ENCODE results near the gene CBLB.

Gene CBLB

GRCh38 chr3:105868742-105869530, at the start of gene CBLB:
Gene CBLB, minus strand, starts transcription at chr3:105869012. Its CDS starts 1,435 bp downstream, at chr3:105867577.
- TF ChIP-seq ZNF274 (IDR thresholded peaks at IDR 0.05; ENCODE audit: low read depth, low read length) = no peak
- peak within 1 kb of the TSS; percentile 84 for H3K4me3 ChIP-seq (ENCODE audit: low read length)

- no peak for TF ChIP-seq ZNF274 (IDR thresholded peaks at IDR 0.05; ENCODE audit: low read depth, low read length)
Measured at GRCh38 chr3:105916767-105917166, 48.0 kb upstream of the CBLB start.

GRCh38 chr3:105915524-105915923, 46.7 kb upstream of the CBLB start:
- H3K4me3 ChIP-seq (ENCODE audit: low read length) = no peak overlapping the region
- no peak for TF ChIP-seq ZNF274 (IDR thresholded peaks at IDR 0.05; ENCODE audit: low read depth, low read length)

More at GRCh38 chr3:105916767-105917166, 48.0 kb upstream of the CBLB start:
- no peak overlapping the region for H3K4me3 ChIP-seq (ENCODE audit: low read length)

DNA sequence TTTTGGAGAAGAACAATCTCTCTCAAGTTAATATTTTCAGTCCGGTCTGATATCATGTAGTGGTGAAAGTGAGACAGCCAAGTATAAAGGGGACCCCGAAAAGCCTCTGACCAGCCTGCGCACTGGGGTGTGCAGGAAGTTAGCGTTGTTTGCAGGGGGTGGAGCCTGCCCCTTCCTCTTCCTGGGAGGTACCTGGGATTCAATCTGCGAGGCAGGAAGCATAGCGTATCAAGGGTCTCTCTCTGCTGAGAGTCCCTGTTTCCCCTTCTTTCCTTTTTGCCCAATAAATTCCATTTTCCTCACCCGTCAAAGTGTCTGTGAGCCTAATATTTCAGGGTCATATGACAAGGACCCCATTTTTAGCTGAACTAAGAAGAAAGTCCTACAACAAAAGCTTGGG, 44.8 kb upstream of the CBLB start:
- no peak overlapping the region for H3K4me3 ChIP-seq (ENCODE audit: low read length)
- TF ChIP-seq ZNF274 (IDR thresholded peaks at IDR 0.05; ENCODE audit: low read depth, low read length) = no peak

- TF ChIP-seq ZNF274 (IDR thresholded peaks at IDR 0.05; ENCODE audit: low read depth, low read length) = no peak
- H3K4me3 ChIP-seq (ENCODE audit: low read length) = no peak overlapping the region
Measured at GRCh38 chr3:105912891-105913290, 44.1 kb upstream of the CBLB start.

DNA sequence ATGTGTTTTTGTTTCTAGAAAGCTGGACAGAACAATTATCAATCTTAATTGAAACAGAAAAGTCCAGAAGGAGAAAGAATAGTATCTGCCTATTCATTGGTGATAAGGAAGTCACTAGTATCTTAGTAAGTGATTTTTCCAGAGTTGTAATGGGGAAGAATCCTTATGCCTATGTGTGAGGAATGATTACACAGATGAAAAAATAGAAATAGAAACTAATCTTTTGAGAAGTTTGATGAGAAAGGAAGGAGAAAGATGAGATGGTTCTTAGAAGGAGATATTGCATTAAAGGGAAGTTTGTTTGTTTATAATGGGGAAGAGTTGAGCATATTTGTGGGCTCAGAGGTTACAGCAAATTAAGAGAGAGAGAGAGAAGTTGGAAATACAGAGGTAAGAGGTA, 42.7 kb upstream of the CBLB start:
- no peak overlapping the region for H3K4me3 ChIP-seq (ENCODE audit: low read length)
- TF ChIP-seq ZNF274 (IDR thresholded peaks at IDR 0.05; ENCODE audit: low read depth, low read length) = no peak

DNA sequence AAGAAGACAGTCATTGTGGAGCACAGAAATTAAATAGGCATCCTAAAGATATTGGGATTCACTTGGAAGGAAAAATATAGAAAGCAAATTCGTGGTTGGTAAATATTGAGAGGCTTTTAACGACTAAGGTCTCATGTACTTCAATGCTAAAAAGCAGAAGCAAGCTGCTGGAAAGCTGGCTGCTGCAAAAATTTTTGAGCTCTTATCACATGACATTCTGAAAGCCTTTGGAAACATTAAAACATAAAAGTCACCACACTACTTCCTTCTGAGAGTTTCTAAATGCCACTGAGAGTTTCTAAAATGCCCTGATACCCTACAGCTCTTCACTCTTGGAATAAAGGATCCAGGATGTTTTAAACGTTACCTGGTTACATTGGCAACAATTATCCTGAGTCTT, 39.0 kb upstream of the CBLB start:
- no peak overlapping the region for H3K4me3 ChIP-seq (ENCODE audit: low read length)

DNA sequence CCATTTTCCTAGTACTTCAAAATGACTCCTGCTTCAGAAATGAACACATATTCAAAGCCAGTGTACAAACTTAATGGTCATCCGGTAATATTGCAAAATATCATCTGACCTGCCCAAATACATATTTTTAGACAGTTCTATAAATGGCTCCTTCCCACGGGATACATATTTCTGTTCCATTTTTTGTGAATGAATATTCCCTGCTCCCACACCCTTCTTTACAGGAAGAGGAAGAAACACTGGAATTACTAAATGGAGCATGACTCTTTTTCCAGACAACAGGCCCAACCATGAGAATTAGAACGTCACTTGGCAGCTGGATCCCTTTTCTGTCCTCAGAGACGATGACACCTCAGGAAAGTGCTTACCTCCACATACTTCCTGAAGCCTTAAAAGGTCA, 38.0 kb upstream of the CBLB start:
- H3K4me3 ChIP-seq (ENCODE audit: low read length) = no peak overlapping the region
- no peak for TF ChIP-seq ZNF274 (IDR thresholded peaks at IDR 0.05; ENCODE audit: low read depth, low read length)

More for the DNA sequence above, 39.0 kb upstream of the CBLB start:
- no peak for TF ChIP-seq ZNF274 (IDR thresholded peaks at IDR 0.05; ENCODE audit: low read depth, low read length)

- TF ChIP-seq ZNF274 (IDR thresholded peaks at IDR 0.05; ENCODE audit: low read depth, low read length) = no peak
- no peak overlapping the region for H3K4me3 ChIP-seq (ENCODE audit: low read length)
Measured at GRCh38 chr3:105906345-105906744, 37.5 kb upstream of the CBLB start.

DNA sequence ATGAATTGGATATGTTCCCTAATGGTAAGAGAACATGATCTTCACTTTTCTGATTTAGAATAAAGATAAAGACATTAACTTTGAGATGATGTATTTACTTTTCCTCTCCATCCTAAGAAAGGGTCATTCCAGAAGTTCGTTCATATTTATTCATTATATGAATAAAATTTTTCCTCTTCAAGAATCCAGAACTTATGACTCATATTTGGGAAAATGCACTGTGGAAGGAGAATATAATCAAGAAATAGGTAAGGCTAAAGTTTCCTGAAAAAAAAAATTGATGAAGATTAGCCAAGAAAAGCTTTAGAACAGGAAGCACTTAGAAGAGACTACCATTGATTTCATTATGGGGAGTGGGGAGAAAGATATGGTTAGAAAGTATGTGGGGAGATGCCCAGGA, 36.5 kb upstream of the CBLB start:
- TF ChIP-seq ZNF274 (IDR thresholded peaks at IDR 0.05; ENCODE audit: low read depth, low read length) = no peak
- no peak overlapping the region for H3K4me3 ChIP-seq (ENCODE audit: low read length)

DNA sequence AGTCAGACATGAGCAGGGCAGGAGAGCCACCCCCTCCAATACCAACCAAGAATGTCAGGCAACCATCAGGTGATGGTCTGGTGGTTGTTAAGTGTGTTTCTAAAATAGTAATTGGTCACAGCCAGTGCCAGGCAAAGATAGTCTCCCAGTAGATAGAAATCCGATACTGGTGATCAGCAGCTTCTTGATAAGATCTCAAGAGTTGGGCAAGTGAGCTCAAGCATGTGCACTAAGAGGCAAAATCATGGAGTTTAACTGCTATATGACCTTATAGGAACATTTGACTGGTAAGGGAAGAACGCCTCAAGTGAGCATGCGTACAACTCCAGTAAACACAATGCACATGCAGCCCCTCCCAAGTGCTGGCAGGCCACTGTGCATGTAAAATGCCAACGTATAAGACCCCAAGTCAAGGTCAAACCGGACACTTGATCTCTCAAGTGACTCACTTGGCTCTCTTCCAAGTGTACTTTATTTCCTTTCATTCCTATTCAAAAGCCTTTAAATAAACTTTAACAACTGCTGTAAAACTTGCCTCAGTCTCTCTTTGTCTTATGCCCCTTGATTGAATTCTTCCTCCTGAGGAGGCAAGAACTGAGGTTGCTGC, 36.0 kb upstream of the CBLB start:
- no peak overlapping the region for H3K4me3 ChIP-seq (ENCODE audit: low read length)
- TF ChIP-seq ZNF274 (IDR thresholded peaks at IDR 0.05; ENCODE audit: low read depth, low read length) = no peak

GRCh38 chr3:105904251-105904650, 35.4 kb upstream of the CBLB start:
- H3K4me3 ChIP-seq (ENCODE audit: low read length) = no peak overlapping the region
- no peak for TF ChIP-seq ZNF274 (IDR thresholded peaks at IDR 0.05; ENCODE audit: low read depth, low read length)

- TF ChIP-seq ZNF274 (IDR thresholded peaks at IDR 0.05; ENCODE audit: low read depth, low read length) = no peak
Measured at GRCh38 chr3:105899516-105899915, 30.7 kb upstream of the CBLB start.

GRCh38 chr3:105891101-105891500, 22.3 kb upstream of the CBLB start:
- TF ChIP-seq ZNF274 (IDR thresholded peaks at IDR 0.05; ENCODE audit: low read depth, low read length) = no peak
- no peak overlapping the region for H3K4me3 ChIP-seq (ENCODE audit: low read length)

More at GRCh38 chr3:105899516-105899915, 30.7 kb upstream of the CBLB start:
- no peak overlapping the region for H3K4me3 ChIP-seq (ENCODE audit: low read length)
